Measurements from ENCODE around the gene POMT1.
"Not testable (repeated sequence)": the region's sequence is repeated elsewhere in the genome, so short reads cannot be mapped to it uniquely, and the experiment has no call there.

POMT1 gene

GRCh38 chr9:131524665-131525315 is 22.1 kb downstream of the POMT1 start:
- no peak for DNase-seq (ENCODE audit: low read depth in 2 of 2)

GRCh38 chr9:131525643-131526565 is 23.2 kb downstream of the POMT1 start:
- no peak for DNase-seq (ENCODE audit: low read depth in 2 of 2)

- no peak for DNase-seq (ENCODE audit: low read depth in 2 of 2)
Measured at GRCh38 chr9:131528186-131528585, 25.5 kb downstream of the POMT1 start.

- DNase-seq (ENCODE audit: low read depth in 2 of 2): no peak
Measured at GRCh38 chr9:131528886-131529505, 26.3 kb downstream of the POMT1 start.

GRCh38 chr9:131529597-131530545 is 27.2 kb downstream of the POMT1 start:
- DNase-seq (ENCODE audit: low read depth in 2 of 2): no peak

- no peak for DNase-seq (ENCODE audit: low read depth in 2 of 2)
Measured at GRCh38 chr9:131530546-131530919, 27.8 kb downstream of the POMT1 start.

GRCh38 chr9:131530920-131531832 is 28.5 kb downstream of the POMT1 start, which contains the start of gene UCK1:
Gene UCK1 (minus strand): TSS chr9:131531263. CDS start chr9:131531174, 89 bp downstream.
- DNase-seq (ENCODE audit: low read depth in 2 of 2): peak; percentile 39 to 43

GRCh38 chr9:131534721-131535237 is 32.1 kb downstream of the POMT1 start:
- DNase-seq (ENCODE audit: low read depth in 2 of 2): no peak

- DNase-seq (ENCODE audit: low read depth in 2 of 2): no peak
Measured at GRCh38 chr9:131537946-131538345, 35.2 kb downstream of the POMT1 start.

- no peak for DNase-seq (ENCODE audit: low read depth in 2 of 2)
Measured at GRCh38 chr9:131539223-131539923, 36.7 kb downstream of the POMT1 start.

- DNase-seq (ENCODE audit: low read depth in 2 of 2): no peak
Measured at GRCh38 chr9:131543141-131543540, 40.4 kb downstream of the POMT1 start.

- DNase-seq (ENCODE audit: low read depth in 2 of 2): no peak
Measured at GRCh38 chr9:131545003-131545785, 42.5 kb downstream of the POMT1 start, which contains the start of gene PRRT1B. Gene PRRT1B (plus strand): TSS chr9:131545523. CDS start chr9:131545616, 93 bp downstream.

- DNase-seq (ENCODE audit: low read depth in 2 of 2): no peak
Measured at GRCh38 chr9:131545786-131546335, 43.1 kb downstream of the POMT1 start.

- DNase-seq (ENCODE audit: low read depth in 2 of 2): no peak
Measured at GRCh38 chr9:131546336-131547084, 43.8 kb downstream of the POMT1 start.

GRCh38 chr9:131549186-131549585 is 46.5 kb downstream of the POMT1 start:
- DNase-seq (ENCODE audit: low read depth in 2 of 2): not testable (repeated sequence)

- not testable (repeated sequence) for DNase-seq (ENCODE audit: low read depth in 2 of 2)
Measured at GRCh38 chr9:131550465-131550864, 47.7 kb downstream of the POMT1 start.

GRCh38 chr9:131552030-131552429 is 49.3 kb downstream of the POMT1 start:
- DNase-seq (ENCODE audit: low read depth in 2 of 2): no peak

Measured in stimulated activated CD8-positive, alpha-beta memory T cell treated with anti-CD3 and anti-CD28 coated beads, Interleukin-7, amount 100 ng/mL, for 1 hour (primary cell).